Neuron (in vitro differentiated cells): ENCODE data around the gene ATP13A4.
A peak's percentile ranks its signal among the peaks of the same experiment; 100 is the strongest.

Experiments
- H2AFZ ChIP-seq: one replicate; pipeline ENCODE4 v1.6.1; 2013; ENCODE audit warnings: low read depth, mild to moderate bottlenecking, inconsistent platforms, low read length, moderate library complexity
- H3K27me3 ChIP-seq: one replicate; pipeline ENCODE4 v1.6.1; 2013; ENCODE audit warnings: low read length; ENCODE audit not compliant: insufficient read depth
- H3K36me3 ChIP-seq: one replicate; pipeline ENCODE4 v1.6.1; 2013; ENCODE audit warnings: low read length; ENCODE audit not compliant: insufficient read depth
- H3K4me1 ChIP-seq: one replicate; pipeline ENCODE4 v1.6.1; 2013; ENCODE audit warnings: low read length; ENCODE audit not compliant: insufficient read depth
- H3K4me3 ChIP-seq: 2 replicates; pipeline ENCODE4 v1.5.1; 2013; ENCODE audit warnings: mild to moderate bottlenecking, low read length, moderate library complexity
- H3K9me3 ChIP-seq: one replicate; pipeline ENCODE4 v1.6.1; 2013; ENCODE audit warnings: low read length

The ATP13A4 gene

GRCh38 chr3:193554811-193555210, at the start of gene ATP13A4:
Gene ATP13A4 (minus strand): TSS chr3:193554895. CDS start chr3:193554799, 96 bp downstream.
- Histone ChIP-seq H2AFZ (no peak within 1 kb of the TSS), H3K4me3 (no peak within 1 kb of the TSS), H3K9me3 (no peaks in the 10 kb centered on the region), H3K4me1 (no peaks in the 10 kb centered on the region), H3K36me3 (no peaks in the 10 kb centered on the region), H3K27me3 (peaks cover 4% of the 10 kb centered on the region)

- Histone ChIP-seq H2AFZ (no peak overlapping the region), H3K27me3 (no peaks in the 10 kb centered on the region), H3K4me3 (no peak overlapping the region), H3K9me3 (peaks cover 3% of the 10 kb centered on the region), H3K4me1 (peaks cover 10% of the 10 kb centered on the region), H3K36me3 (peaks cover 17% of the 10 kb centered on the region)
These were observed 44.7 kb upstream of the ATP13A4 start for GRCh38 chr3:193599393-193599792.

GRCh38 chr3:193598202-193598601, 43.5 kb upstream of the ATP13A4 start:
- peaks cover 17% of the 10 kb centered on the region for H3K36me3 ChIP-seq
- H3K27me3 ChIP-seq, result no peaks in the 10 kb centered on the region
- peaks cover 12% of the 10 kb centered on the region for H3K4me1 ChIP-seq

GRCh38 chr3:193595939-193596487, 41.3 kb upstream of the ATP13A4 start:
- peaks cover 17% of the 10 kb centered on the region for H3K4me1 ChIP-seq
- peaks cover 3% of the 10 kb centered on the region for H3K9me3 ChIP-seq

More at GRCh38 chr3:193598202-193598601, 43.5 kb upstream of the ATP13A4 start:
- no peak overlapping the region for H3K4me3 ChIP-seq
- peaks cover 3% of the 10 kb centered on the region for H3K9me3 ChIP-seq
- no peak overlapping the region for H2AFZ ChIP-seq

GRCh38 chr3:193594946-193595689, 40.4 kb upstream of the ATP13A4 start:
- H2AFZ ChIP-seq, result no peak overlapping the region
- no peaks in the 10 kb centered on the region for H3K27me3 ChIP-seq
- peaks cover 14% of the 10 kb centered on the region for H3K36me3 ChIP-seq
- peak overlapping the region; percentile 85 for H3K4me3 ChIP-seq
- H3K9me3 ChIP-seq, result peaks cover 3% of the 10 kb centered on the region
- peaks cover 19% of the 10 kb centered on the region for H3K4me1 ChIP-seq

More at GRCh38 chr3:193595939-193596487, 41.3 kb upstream of the ATP13A4 start:
- Histone ChIP-seq H3K27me3 (no peaks in the 10 kb centered on the region), H2AFZ (no peak overlapping the region), H3K4me3 (no peak overlapping the region), H3K36me3 (peaks cover 14% of the 10 kb centered on the region)

GRCh38 chr3:193593668-193594030, 39.0 kb upstream of the ATP13A4 start:
- H3K27me3 ChIP-seq, result no peaks in the 10 kb centered on the region
- peak overlapping the region; percentile 85 for H3K4me3 ChIP-seq
- H2AFZ ChIP-seq, result peak overlapping the region; percentile 21
- H3K4me1 ChIP-seq, result peaks cover 19% of the 10 kb centered on the region
- H3K9me3 ChIP-seq, result peaks cover 3% of the 10 kb centered on the region
- H3K36me3 ChIP-seq, result peaks cover 12% of the 10 kb centered on the region

- Histone ChIP-seq H3K27me3 (no peaks in the 10 kb centered on the region), H3K9me3 (peaks cover 3% of the 10 kb centered on the region), H3K4me3 (peak within 1 kb of the TSS; percentile 85), H3K4me1 (peaks cover 19% of the 10 kb centered on the region), H3K36me3 (peaks cover 10% of the 10 kb centered on the region), H2AFZ (peak within 1 kb of the TSS; percentile 31)
These were observed 38.4 kb upstream of the ATP13A4 start, which contains the start of gene OPA1 for GRCh38 chr3:193592841-193593667. Gene OPA1 (plus strand): TSS chr3:193593208. CDS start chr3:193593378, 170 bp downstream.

- Histone ChIP-seq H3K36me3 (no peaks in the 10 kb centered on the region), H3K27me3 (no peaks in the 10 kb centered on the region), H3K9me3 (no peaks in the 10 kb centered on the region), H3K4me3 (no peak overlapping the region), H2AFZ (peak overlapping the region; percentile 28), H3K4me1 (peaks cover 18% of the 10 kb centered on the region)
These were observed 35.6 kb upstream of the ATP13A4 start for GRCh38 chr3:193590088-193590856.

GRCh38 chr3:193589616-193590015, 34.9 kb upstream of the ATP13A4 start:
- H3K4me3 ChIP-seq, result no peak overlapping the region

GRCh38 chr3:193589129-193589528, 34.4 kb upstream of the ATP13A4 start:
- H3K9me3 ChIP-seq, result no peaks in the 10 kb centered on the region
- H2AFZ ChIP-seq, result no peak overlapping the region
- no peak overlapping the region for H3K4me3 ChIP-seq
- peaks cover 10% of the 10 kb centered on the region for H3K4me1 ChIP-seq
- H3K36me3 ChIP-seq, result no peaks in the 10 kb centered on the region
- no peaks in the 10 kb centered on the region for H3K27me3 ChIP-seq

More at GRCh38 chr3:193589616-193590015, 34.9 kb upstream of the ATP13A4 start:
- Histone ChIP-seq H3K27me3 (no peaks in the 10 kb centered on the region), H3K4me1 (peaks cover 12% of the 10 kb centered on the region), H2AFZ (no peak overlapping the region), H3K9me3 (no peaks in the 10 kb centered on the region), H3K36me3 (no peaks in the 10 kb centered on the region)

- Histone ChIP-seq H3K4me1 (peaks cover 2% of the 10 kb centered on the region), H3K4me3 (no peak overlapping the region), H3K9me3 (no peaks in the 10 kb centered on the region), H2AFZ (no peak overlapping the region), H3K27me3 (no peaks in the 10 kb centered on the region), H3K36me3 (no peaks in the 10 kb centered on the region)
These were observed 31.8 kb upstream of the ATP13A4 start for GRCh38 chr3:193586526-193586925.

GRCh38 chr3:193585530-193585929, 30.8 kb upstream of the ATP13A4 start:
- Histone ChIP-seq H3K27me3 (no peaks in the 10 kb centered on the region), H3K4me1 (peaks cover 2% of the 10 kb centered on the region), H3K9me3 (no peaks in the 10 kb centered on the region), H2AFZ (no peak overlapping the region), H3K4me3 (no peak overlapping the region), H3K36me3 (no peaks in the 10 kb centered on the region)
